Activated CD8-positive, alpha-beta T cell treated with anti-CD3 and anti-CD28 coated beads for 36 hours (primary cell): ENCODE measurements around the gene VCL. TPM values are rescaled to one million over a fixed set of nuclear protein-coding genes. Genes with fewer than 3 reads are reported as not detected.

ENCODE experiments used
- ATAC-seq: fragments of 200-7000 bp; cut with Tn5 transposase; one replicate; pipeline ENCODE4 v1.10.0; 2021; ENCODE audit warnings: mild to moderate bottlenecking, moderate library complexity
- CTCF ChIA-PET: fragments of 350-600 bp; sonication (Branson Sonifier 250); formaldehyde crosslinking; loops from one replicate; lab custom pipeline; 2021; ENCODE audit warnings: antibody characterized with exemption; lab: Charles Lee
- POLR2A ChIA-PET: fragments of 350-600 bp; sonication (Branson Sonifier 250); formaldehyde crosslinking; loops from one replicate; lab custom pipeline; 2021; ENCODE audit warnings: antibody characterized with exemption; lab: Charles Lee
- DNase-seq: peaks from one replicate; pipeline ENCODE4 v3.0.0-alpha.2; 2020
- H3K27ac Mint-ChIP-seq: one replicate; pipeline ENCODE4 v1.8.0; 2021; ENCODE audit warnings: mild to moderate bottlenecking, mixed read lengths
- H3K27me3 Mint-ChIP-seq: one replicate; pipeline ENCODE4 v1.8.0; 2021; ENCODE audit warnings: mixed read lengths
- H3K36me3 Mint-ChIP-seq: one replicate; pipeline ENCODE4 v1.8.0; 2021; ENCODE audit warnings: low read depth, mixed read lengths
- H3K4me1 Mint-ChIP-seq: one replicate; pipeline ENCODE4 v1.8.0; 2021; ENCODE audit warnings: low read depth, mixed read lengths
- H3K4me3 Mint-ChIP-seq: one replicate; pipeline ENCODE4 v1.8.0; 2021; ENCODE audit warnings: mild to moderate bottlenecking, moderate library complexity, mixed read lengths
- H3K9me3 Mint-ChIP-seq: one replicate; pipeline ENCODE4 v1.8.0; 2021; ENCODE audit warnings: mixed read lengths
- CTCF ChIP-seq: fragments of 200-600 bp; IDR thresholded peaks from one replicate; pipeline ENCODE4 v1.8.0; 2022; ENCODE audit warnings: antibody characterized with exemption, mild to moderate bottlenecking
- intact Hi-C: fragments of 100-400 bp; cut with micrococcal nuclease; formaldehyde crosslinking; loops from one replicate; pipeline ENCODE4 v1.10.0; 2022
- total RNA-seq, 2 experiments: library from RNA; stranded (reverse); gene quantifications; one replicate each; pipeline ENCODE4 v1.2.3, GENCODE V29; 2021

The VCL gene
- total RNA-seq, 2 experiments from 2014 or later: 16.9 to 17.7 TPM

- Mint-ChIP-seq H3K36me3 (peaks cover 13% of the 10 kb centered on the region), H3K27ac (no peak overlapping the region), H3K4me3 (no peak overlapping the region), H3K27me3 (no peaks in the 10 kb centered on the region), H3K4me1 (peaks cover 22% of the 10 kb centered on the region), H3K9me3 (no peaks in the 10 kb centered on the region)
- no peak for TF ChIP-seq CTCF
- intact Hi-C loops: no loop called here
- ATAC-seq: no peak
- DNase-seq: no peak
- ChIA-PET CTCF (interaction anchor here (0.6 to 1.2 kb wide), 6 partner anchors 9 to 307 kb away, joined by 3 to 4 read pairs (median 3); no protein-coding TSS in a partner anchor), POLR2A (interaction anchor here (1.0 kb wide), 1 partner anchor 11 kb away, joined by 3 read pairs; no protein-coding TSS in a partner anchor)
Measured at GRCh38 chr10:74156919-74157289, 159.0 kb downstream of the VCL start.

GRCh38 chr10:74160013-74160412 lies 162.1 kb downstream of the VCL start:
- DNase-seq: no peak
- Mint-ChIP-seq H3K9me3 (no peaks in the 10 kb centered on the region), H3K4me1 (peaks cover 18% of the 10 kb centered on the region), H3K27me3 (no peaks in the 10 kb centered on the region), H3K27ac (no peak overlapping the region), H3K36me3 (peaks cover 13% of the 10 kb centered on the region), H3K4me3 (no peak overlapping the region)
- intact Hi-C loops: no loop called here
- no peak for TF ChIP-seq CTCF
- ATAC-seq: no peak
- ChIA-PET CTCF (no interaction called here), POLR2A (interaction anchor here (1.0 kb wide), 1 partner anchor 9 kb away, joined by 3 read pairs; the partner anchor contains the start of gene AP3M1)

- POLR2A ChIA-PET: no interaction called here
- H3K27me3 Mint-ChIP-seq: no peaks in the 10 kb centered on the region
- H3K4me1 Mint-ChIP-seq: peaks cover 25% of the 10 kb centered on the region
- no peak for DNase-seq
- CTCF ChIA-PET: interaction anchor here (1.0 to 1.3 kb wide), 3 partner anchors 27 to 48 kb away, joined by 3 read pairs; no protein-coding TSS in a partner anchor
- H3K9me3 Mint-ChIP-seq: no peaks in the 10 kb centered on the region
- no peak overlapping the region for H3K27ac Mint-ChIP-seq
- intact Hi-C loops: no loop called here
- no peak for TF ChIP-seq CTCF
- no peak overlapping the region for H3K4me3 Mint-ChIP-seq
- peaks cover 12% of the 10 kb centered on the region for H3K36me3 Mint-ChIP-seq
- ATAC-seq: no peak
Measured at GRCh38 chr10:74163319-74164068, 165.6 kb downstream of the VCL start.

- POLR2A ChIA-PET: interaction anchor here (0.6 to 1.9 kb wide), 5 partner anchors 12 to 863 kb away, joined by 3 to 5 read pairs (median 4); partner anchors contain the start of genes ADK and AP3M1
- intact Hi-C loops: no loop called here
Measured at GRCh38 chr10:74164716-74165529, 167.0 kb downstream of the VCL start.

More at GRCh38 chr10:74164716-74165529, 167.0 kb downstream of the VCL start:
- ATAC-seq (no peak), DNase-seq (no peak)
- H3K27ac Mint-ChIP-seq: peak overlapping the region; percentile 12
- no peak for TF ChIP-seq CTCF
- CTCF ChIA-PET: interaction anchor here (1.0 to 1.4 kb wide), 3 partner anchors 12 to 278 kb away, joined by 3 to 4 read pairs (median 3); no protein-coding TSS in a partner anchor
- peaks cover 8% of the 10 kb centered on the region for H3K36me3 Mint-ChIP-seq
- H3K4me1 Mint-ChIP-seq: peaks cover 28% of the 10 kb centered on the region
- no peaks in the 10 kb centered on the region for H3K9me3 Mint-ChIP-seq
- H3K27me3 Mint-ChIP-seq: no peaks in the 10 kb centered on the region
- no peak overlapping the region for H3K4me3 Mint-ChIP-seq
